ENCODE data around the gene SNTG2.
"Not testable (repeated sequence)": the region's sequence is repeated elsewhere in the genome, so short reads cannot be mapped to it uniquely, and the experiment has no call there.

SNTG2 gene

GRCh38 chr2:1224901-1225300, 274.3 kb downstream of the SNTG2 start:
- no peak for DNase-seq (ENCODE audit: low read depth)
- no peak overlapping the region for H3K4me3 ChIP-seq (ENCODE audit: low read depth, low read length)
- TF ChIP-seq, protein P1, sequence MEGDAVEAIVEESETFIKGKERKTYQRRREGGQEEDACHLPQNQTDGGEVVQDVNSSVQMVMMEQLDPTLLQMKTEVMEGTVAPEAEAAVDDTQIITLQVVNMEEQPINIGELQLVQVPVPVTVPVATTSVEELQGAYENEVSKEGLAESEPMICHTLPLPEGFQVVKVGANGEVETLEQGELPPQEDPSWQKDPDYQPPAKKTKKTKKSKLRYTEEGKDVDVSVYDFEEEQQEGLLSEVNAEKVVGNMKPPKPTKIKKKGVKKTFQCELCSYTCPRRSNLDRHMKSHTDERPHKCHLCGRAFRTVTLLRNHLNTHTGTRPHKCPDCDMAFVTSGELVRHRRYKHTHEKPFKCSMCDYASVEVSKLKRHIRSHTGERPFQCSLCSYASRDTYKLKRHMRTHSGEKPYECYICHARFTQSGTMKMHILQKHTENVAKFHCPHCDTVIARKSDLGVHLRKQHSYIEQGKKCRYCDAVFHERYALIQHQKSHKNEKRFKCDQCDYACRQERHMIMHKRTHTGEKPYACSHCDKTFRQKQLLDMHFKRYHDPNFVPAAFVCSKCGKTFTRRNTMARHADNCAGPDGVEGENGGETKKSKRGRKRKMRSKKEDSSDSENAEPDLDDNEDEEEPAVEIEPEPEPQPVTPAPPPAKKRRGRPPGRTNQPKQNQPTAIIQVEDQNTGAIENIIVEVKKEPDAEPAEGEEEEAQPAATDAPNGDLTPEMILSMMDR (IDR thresholded peaks at IDR 0.05; ENCODE audit: control insufficient read depth, extremely low read depth, insufficient read depth): no peak

GRCh38 chr2:1226766-1227165, 276.1 kb downstream of the SNTG2 start:
- no peak overlapping the region for H3K4me3 ChIP-seq (ENCODE audit: low read depth, low read length)
- TF ChIP-seq, protein P1 (IDR thresholded peaks at IDR 0.05; ENCODE audit: control insufficient read depth, extremely low read depth, insufficient read depth): no peak
- no peak for DNase-seq (ENCODE audit: low read depth)

DNA sequence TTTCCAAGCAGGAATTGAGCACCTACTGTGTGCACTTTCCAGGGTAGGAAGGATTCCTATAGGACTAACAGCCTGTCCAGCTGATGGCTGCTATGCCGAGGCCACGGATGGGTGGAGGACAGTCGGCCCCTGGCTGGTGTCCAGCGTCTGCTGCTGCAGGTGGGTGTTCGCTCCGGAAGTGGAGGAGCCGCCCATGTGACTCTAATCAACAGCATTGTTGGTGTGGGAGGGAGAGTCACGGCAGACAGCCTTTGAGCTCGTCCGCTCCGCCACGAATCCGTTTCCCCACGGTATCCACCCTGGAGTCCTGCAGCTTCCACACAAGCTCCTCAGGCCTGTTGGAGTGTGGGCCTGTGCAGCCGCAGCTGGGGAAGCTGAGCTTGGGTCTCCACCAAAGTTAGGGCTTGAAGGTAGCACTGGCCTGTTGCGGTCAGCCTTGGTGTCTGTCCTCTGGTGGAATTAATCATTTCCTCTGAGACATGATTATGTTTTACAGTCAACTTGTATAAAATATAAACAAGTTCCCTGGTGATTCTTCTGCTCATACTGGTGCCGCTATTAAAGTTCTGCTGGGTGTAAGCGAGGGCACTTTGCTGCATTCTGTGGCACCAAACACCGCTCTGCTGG, 276.7 kb downstream of the SNTG2 start:
- TF ChIP-seq, protein P1 (IDR thresholded peaks at IDR 0.05; ENCODE audit: control insufficient read depth, extremely low read depth, insufficient read depth): no peak
- no peak overlapping the region for H3K4me3 ChIP-seq (ENCODE audit: low read depth, low read length)
- no peak for DNase-seq (ENCODE audit: low read depth)

- not testable (repeated sequence) for H3K4me3 ChIP-seq (ENCODE audit: low read depth, low read length); DNase-seq (ENCODE audit: low read depth)
Observed at GRCh38 chr2:1229596-1229995, 278.9 kb downstream of the SNTG2 start.

GRCh38 chr2:1230155-1230893, 279.7 kb downstream of the SNTG2 start:
- TF ChIP-seq, protein P1 (IDR thresholded peaks at IDR 0.05; ENCODE audit: control insufficient read depth, extremely low read depth, insufficient read depth): no peak
- no peak for DNase-seq (ENCODE audit: low read depth)
- no peak overlapping the region for H3K4me3 ChIP-seq (ENCODE audit: low read depth, low read length)

DNA sequence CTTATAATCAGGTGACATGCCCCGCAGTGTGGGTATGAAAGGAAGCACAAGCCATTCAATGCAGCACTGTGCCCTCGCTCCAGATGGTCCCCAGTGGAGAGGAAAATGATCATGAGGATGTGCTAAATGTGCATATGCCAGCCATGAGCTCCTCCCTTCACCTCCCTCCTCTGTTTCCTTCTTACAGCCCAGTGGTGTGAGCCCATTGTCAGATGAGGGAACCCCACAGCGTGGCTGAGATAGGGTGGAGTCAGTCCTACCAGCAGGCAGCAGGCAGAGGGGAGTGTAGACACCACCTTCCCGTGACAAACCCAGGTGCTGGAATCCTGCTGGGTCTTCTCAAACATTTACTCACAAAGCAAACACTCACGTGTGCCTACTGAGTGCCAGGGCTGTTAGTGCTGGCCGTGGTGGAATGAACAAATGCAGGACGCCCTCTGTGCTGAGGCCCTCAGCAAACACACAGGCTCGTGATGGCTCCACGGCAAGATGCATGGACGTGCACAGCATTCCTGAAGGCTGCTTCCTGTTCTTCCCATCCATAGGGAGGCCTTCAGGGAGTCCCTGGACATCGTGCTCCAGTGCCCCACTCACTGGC, 280.9 kb downstream of the SNTG2 start:
- DNase-seq (ENCODE audit: low read depth): peak; percentile 32
- TF ChIP-seq, protein P1 (IDR thresholded peaks at IDR 0.05; ENCODE audit: control insufficient read depth, extremely low read depth, insufficient read depth): no peak
- no peak overlapping the region for H3K4me3 ChIP-seq (ENCODE audit: low read depth, low read length)

DNA sequence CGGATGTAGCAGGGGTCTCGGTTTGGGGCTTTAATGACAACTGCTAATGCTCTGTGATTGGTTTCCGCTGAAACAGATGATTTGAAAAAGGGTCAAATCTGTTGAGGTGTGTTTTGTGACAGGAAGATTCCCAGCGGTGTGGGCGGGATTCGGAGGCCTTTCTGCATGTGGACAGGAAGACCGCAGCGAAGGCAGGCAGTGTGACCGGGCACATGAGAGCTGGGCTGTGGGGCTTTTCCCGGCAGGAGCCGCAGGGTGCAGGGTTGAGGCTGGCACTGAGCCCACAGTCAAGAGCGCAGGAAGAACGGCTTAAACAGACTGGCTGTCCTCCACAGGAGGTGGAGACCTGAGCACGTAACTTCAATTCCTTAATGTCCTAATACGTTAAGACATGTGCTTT, 282.6 kb downstream of the SNTG2 start:
- TF ChIP-seq, protein P1 (IDR thresholded peaks at IDR 0.05; ENCODE audit: control insufficient read depth, extremely low read depth, insufficient read depth): no peak
- DNase-seq (ENCODE audit: low read depth): no peak
- no peak overlapping the region for H3K4me3 ChIP-seq (ENCODE audit: low read depth, low read length)

Data from LNCaP clone FGC (cell line).